ENCODE measurements around the gene FNDC3A.
"Not testable (repeated sequence)": the region's sequence is repeated elsewhere in the genome, so short reads cannot be mapped to it uniquely, and the experiment has no call there.

The FNDC3A gene

DNA sequence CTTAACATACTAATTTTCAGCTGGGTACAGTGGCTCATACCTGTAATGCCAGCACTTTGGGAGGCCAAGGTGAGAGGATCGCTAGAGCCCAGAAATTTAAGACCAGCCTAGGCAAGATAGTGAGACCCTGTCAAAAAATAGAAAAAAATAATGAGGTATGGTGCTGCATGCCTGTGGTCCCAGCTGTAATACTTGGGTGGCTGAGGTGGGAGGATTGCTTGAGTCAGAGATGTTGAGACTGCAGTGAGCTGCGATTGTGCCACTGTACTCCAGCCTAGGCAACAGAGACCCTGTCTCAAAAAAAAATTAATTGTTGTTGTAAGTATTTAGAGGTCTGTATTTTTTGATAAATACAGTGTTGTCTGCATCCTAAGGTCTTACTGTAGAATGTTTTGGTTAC lies 66.8 kb downstream of the FNDC3A start:
- DNase-seq (ENCODE audit: low spot score) = no peak

DNA sequence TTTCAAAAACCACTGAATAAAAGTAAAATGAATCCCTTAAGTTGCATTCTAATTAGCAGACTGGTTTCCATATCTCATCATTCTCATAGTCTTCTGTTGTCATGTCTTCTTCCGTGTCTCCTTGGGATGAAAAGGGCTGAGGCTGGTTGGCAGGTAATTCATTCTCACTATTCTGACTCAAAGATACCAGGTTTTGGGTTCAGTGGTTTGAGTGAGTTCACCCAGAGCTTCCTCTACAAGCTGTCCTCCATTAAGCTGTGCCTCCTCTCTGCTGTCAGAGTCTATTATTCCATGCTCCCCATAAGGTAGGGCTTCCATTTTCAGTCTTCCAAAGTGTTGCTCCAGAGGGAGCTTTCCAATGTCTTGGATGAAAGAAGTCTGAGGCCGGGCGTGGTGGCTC lies 68.3 kb downstream of the FNDC3A start:
- no peak for DNase-seq (ENCODE audit: low spot score)

DNA sequence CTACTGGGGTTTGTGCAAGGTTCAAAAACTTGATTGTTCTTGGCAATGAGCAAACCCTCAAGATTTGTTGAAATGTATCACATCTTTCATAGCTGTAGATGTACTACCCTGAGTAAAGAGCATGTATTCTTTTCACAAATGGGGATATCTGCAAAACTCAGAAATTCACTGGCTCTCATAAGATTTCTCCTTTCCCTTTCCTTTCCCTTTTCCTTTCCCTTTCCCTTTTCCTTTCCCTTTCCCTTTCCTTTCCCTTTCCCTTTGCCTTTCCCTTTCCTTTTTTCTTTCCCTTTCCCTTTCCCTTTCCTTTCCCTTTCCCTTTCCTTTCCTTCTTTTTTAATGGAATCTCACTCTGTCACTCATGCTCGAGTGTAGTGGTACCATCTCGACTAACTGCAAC lies 69.1 kb downstream of the FNDC3A start:
- no peak for DNase-seq (ENCODE audit: low spot score)

DNA sequence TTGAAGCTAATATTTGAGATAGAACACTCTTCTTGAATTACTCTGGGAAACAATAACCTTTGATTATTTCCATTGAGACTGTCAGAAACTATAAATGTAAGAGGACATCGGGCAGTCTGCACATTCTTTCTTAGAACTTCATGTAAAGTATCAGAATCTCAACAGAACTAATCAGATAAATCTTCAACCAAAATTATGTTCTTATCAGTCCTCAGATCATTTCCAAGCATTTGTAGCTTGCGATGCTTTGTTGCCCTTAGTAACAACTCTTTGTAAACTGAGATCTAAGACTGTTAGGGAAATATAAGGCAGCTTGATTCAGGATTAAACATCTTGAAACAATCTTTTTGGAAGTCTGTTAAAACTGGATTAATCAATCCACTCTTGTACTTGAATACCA lies 70.3 kb downstream of the FNDC3A start:
- DNase-seq (ENCODE audit: low spot score) = no peak

DNA sequence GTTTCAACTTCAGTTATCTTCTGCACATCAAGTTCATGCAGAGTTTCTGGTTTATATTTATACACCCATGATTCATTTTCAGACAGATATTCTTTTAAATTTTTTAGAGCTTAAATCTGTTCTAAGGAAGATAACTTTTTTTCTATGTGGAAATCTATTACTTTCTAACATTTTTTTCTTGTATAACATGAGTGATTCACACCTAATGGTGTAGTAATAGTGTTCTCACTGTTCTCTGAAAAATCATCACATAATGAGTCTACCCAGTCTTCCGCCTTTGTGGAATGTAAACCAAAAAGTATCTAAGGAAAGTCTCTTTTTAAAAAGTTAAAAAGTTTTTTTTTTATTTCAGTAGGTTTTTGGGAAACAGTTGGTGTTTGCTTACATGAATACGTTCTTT lies 70.8 kb downstream of the FNDC3A start:
- no peak for DNase-seq (ENCODE audit: low spot score)

DNA sequence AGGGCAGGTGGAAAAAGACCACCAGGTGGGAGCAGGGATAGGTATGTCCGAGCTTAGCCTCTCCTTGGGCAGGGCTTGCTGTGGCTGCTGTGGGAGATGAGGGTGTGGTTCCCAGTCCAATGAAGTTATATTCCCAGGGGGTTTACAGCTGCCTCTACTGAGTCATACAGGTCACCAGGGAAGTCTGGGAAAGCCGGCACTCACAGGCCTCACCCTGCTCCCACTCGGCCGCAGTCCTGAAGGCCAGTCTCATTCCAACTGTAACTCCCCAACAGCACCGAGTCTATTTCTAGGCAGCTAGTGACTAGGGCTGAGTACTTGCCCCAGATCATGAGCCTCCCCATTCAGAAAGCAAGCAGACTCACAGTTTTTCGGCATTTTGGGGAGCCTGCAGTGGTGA lies 77.1 kb downstream of the FNDC3A start:
- no peak for DNase-seq (ENCODE audit: low spot score)

DNA sequence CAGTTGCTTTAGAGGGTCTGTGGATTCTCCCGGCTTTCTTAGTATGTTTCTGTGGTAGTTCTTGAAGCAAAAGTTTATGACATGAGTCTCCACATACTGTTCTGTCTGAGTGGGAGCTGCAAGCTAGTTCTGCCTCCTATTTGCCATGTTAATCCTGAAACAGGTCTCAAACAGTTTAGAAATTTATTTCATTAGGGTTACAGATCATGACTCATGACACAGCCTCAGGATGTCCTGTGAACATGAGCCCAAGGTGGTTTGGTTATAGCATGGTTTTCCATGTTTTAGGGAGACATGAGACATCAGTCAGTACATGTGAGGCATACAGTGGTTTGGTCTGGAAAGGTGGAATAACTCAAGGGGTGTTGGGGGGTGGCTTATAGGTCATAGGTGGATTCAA lies 77.5 kb downstream of the FNDC3A start:
- no peak for DNase-seq (ENCODE audit: low spot score)

DNA sequence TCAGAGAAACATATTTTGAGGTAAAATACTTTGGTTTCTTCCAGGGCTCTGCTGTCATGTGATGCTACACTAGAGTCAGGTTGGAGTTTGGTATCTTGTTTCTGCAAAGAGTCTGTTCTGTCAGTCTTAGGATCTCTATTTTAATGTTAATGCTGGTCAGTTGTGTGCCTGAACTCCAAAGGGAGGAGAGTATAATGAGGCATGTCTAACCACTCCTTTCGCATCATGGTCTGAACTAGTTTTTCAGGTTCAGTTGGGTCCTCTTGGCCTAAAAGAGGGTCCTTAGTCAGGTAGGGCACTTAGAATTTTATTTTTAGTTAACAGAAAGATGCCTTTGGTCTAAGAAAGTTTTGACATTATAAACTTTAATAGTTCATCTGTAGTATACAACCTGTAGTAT lies 78.2 kb downstream of the FNDC3A start:
- no peak for DNase-seq (ENCODE audit: low spot score)

DNA sequence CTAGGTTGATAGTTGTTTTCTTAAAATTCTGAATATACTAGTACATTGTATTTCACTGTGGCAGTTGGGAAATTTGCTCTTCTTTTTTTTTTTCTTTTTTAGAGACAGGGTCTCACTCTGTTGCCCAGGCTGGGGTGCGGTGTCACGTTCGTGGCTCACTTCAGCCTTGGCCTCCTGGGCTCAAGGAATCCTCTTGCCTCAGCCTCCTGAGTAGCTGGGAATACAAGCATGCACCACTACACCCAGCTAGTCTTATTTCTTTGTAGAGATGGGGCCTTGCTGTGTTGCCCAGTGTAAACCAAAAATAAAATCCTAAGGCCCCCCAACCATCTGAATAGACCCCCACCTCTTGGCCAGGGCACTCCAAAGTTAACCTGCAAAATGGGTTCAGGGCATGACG lies 79.3 kb downstream of the FNDC3A start:
- no peak for DNase-seq (ENCODE audit: low spot score)

DNA sequence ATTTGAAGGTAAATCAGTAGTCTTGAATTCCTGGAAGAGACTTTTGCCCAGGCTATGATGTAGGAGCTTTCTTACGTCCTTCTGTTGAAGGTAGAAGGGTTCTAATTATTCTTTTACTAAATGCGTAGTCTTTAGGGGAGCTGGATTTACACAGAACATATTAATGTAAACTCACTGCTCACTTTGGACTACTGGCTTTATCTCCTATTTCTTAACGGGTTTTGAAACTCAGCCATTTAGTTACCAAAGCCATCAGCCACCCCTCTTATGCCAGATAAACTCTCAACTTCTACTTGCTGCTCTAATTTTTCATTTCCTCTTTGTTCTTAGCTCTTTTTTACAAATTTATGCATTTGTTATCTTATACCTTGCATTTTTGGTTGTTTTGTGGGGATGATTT lies 81.5 kb downstream of the FNDC3A start:
- no peak for DNase-seq (ENCODE audit: low spot score)

DNA sequence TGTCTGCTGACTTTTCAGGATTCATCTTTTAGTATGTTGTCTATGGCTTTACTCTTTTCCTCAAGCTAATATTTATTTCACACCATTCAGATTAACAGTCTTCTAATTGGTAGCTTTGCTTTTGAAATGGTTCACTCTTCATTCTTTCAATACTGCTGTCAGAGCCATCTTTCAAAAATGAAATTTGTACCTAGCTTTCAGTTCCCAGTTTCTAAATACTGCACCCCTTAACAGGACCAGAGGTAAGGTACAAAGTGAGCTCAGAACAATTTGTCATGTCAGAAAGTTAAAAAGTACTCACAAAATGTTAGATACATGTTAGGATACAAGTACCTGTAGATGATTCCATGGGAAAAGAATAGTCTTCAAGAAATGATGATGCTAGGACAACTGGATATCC lies 83.0 kb downstream of the FNDC3A start:
- DNase-seq (ENCODE audit: low spot score) = no peak

DNA sequence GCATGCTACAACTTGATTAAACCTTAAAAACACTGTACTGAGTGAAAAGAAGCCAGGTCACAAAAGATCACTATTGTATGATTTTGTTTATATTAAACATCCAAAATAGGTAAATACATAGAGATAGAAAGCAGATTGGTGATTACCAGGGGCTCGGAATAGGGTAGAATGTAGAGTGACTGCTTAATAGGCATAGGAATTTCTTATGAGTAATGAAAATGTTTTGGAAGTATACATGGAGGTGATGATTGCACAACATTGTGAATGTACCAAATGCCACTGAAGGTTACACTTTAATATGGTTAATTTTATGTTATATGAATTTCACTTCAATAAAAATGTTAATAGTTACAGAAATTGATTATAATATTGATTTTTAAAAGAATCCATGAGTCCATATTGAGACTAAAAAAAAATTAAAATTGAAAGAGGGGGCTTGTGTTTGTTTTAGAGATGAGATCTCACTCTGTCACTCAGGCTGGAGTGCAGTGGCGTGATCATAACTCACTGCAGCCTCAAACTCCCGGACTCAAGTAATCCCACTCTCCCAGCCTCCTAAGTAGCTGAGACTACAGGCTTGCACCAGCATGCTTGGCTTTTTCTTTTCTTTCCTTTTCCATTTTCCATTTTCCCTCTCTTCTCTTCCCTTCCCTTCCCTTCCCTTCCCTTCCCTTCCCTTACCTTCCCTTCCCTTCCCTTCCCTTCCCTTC lies 85.1 kb downstream of the FNDC3A start:
- DNase-seq (ENCODE audit: low spot score) = no peak

DNA sequence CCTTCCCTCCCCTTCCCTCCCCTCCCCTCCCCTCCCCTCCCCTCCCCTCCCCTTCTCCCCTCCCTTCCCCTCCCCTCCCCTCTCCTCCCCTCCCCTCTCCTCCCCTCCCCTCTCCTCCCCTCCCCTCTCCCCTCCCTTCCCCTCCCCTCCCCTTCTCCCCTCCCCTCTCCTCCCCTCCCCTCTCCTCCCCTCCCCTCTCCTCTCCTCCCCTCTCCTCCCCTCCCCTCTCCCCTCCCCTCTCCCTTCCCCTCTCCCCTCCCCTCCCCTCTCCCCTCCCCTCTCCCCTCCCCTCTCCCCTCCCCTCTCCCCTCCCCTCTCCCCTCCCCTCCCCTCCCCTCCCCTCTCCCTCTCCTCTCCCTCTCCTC lies 85.7 kb downstream of the FNDC3A start:
- not testable (repeated sequence) for DNase-seq (ENCODE audit: low spot score)

DNA sequence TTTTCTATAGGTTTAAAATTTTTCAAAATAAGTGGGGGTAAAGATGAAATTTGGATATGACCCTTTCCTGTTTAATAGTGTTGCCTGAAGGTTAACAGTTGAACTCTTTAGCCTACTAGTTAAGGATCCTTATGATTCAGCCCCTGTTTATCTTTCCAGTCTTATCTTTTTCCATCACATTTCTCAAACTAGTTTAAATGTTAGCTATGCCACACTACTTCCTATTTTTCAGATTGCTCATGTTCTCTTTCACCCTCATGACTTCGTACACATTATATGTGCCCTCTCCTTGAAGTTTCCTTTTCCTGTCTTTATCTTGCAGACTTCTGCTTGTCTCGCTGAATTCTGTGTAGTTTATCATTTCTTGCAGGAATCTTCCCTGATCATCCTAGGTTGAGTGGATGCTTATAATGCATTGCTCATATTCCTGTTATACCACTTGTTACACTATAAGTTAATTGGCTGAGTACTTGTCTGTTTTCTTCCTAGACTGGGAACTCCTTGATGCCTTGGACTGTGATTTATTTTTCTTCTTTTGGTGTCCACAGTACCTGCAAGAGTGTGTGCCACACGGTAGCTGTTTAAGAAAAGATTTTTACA lies 86.7 kb downstream of the FNDC3A start:
- peak; percentile 24 for DNase-seq (ENCODE audit: low spot score)

DNA sequence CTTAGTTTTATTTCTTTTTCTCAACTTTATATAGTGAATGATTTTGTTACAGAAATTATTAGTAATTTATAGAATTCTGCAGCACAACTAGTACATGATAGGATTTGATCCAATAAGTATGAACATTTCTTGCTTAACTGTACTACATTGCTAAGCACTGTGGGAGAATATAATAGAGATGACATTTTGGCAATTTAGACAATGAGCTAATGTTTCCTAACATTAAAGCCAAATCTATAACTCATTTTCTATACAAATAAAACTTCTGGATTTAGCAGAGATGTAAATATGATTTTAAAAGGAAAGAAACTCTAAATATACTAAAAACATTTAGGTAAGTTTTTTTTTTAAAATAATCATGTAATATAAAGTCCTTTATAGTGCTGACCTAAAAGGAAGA lies 87.3 kb downstream of the FNDC3A start:
- DNase-seq (ENCODE audit: low spot score) = no peak

DNA sequence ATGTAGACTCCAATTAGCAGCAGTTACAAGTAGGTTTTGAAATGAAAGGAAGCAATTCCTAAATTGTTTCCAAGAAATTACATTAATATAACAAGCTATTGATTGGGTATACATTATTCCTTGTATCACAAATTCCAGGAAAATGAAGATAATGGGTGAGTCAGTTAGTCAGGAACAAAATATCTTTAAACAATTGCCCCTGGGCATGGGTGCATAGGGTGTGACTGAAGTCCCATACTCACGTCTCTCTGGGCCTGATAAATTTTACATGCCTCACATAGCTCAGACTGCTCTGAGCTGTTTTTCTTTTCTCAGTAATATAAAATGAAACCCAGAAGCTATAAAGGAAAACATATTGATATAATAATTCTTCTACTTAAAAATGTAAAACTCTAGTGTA lies 87.8 kb downstream of the FNDC3A start:
- peak; percentile 31 for DNase-seq (ENCODE audit: low spot score)

DNA sequence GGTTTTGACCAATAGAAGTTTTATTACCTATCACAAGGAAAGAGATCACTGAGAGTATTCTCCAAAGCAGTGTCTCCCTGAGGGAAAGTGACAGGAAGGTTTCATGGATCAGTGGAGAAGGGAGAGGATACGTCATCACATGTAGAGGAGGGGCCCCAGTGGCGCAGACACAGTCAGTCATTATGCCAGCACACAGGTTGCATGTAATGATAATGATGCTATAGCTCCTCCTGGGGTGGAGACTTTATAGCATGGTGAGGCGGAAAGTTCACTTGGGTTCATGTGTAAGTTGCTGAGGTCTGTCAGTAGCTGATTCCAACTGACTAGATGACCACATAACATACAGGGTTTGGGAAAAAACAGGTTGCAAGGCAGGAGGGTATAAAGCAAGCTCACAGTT lies 88.8 kb downstream of the FNDC3A start:
- DNase-seq (ENCODE audit: low spot score) = peak; percentile 73

DNA sequence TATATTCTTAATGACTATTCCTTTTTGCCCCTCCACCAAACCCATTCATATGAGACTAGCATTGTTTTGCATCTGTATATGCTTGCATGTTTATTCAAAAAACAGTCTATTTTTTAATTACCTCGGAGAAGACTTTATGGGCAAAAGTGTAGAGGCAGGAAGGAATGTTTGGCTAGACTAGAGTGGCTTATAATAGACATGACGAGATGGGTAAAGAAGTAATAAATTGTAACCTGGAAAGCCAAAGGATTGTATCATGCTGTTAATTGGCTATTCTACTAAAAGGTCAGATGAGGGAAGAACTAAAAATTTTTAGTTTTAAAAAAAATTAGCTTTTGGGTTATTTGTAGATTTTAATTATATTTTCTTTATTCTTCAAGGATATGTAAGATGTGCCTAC lies 91.1 kb downstream of the FNDC3A start:
- DNase-seq (ENCODE audit: low spot score) = no peak

DNA sequence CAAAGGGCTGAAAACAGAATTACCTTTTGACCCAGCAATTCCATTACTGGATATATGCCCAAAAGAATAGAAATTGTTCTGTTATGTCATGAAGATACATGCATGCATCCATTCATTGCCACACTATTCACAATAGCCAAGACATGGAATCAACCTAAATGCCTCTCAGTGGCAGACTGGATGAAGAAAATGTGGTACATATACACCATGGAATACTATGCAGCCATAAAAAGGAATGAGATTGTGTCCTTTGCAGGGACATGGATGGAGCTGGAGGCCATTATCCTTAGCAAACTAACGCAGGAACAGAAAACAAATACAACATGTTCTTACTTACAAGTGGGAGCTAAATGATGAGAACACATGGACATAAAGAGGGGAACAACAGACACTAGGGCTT lies 92.8 kb downstream of the FNDC3A start:
- not testable (repeated sequence) for DNase-seq (ENCODE audit: low spot score)

DNA sequence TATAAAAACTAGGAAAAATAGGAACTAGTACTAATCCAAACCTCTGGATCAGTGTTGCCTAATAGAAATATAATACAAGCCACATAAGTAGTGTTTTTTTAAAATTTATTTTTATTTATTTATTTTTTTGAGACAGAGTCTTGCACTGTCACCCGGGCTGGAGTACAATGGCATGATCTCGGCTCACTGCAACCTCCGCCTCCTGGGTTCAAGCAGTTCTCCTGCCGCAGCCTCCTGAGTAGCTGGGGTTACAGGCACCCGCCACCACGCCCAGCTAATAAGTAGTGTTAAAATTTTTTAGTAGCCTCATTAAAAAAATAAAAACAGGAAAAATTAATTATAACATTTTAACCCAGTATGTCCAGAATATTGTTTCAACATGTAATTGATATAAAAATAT lies 94.3 kb downstream of the FNDC3A start:
- not testable (repeated sequence) for DNase-seq (ENCODE audit: low spot score)

DNA sequence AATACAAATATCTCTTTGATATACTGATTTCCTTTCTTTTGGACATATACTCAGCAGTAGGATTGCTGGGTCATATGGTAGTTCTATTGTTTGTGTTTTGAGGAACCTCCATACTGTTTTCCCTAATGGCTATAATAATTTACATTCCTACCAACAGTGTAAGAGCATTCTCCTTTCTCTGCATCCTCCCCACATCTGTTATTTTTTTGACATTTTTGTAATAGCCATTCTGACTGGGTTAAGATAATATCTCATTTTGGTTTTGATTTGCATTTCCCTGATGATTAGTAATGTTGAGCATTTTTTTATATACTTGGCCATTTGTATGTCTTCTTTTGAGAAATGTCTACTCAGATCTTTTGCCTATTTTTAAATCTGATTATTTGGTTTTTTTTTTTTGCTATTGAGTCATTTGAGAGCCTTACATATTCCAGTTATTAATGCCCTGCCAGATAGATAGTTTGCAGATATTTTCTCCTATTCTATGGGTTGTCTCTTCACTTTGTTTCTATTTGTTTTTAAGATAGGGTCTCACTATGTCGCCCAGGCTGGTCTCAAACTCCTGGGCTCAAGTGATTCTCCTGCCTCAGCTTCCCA lies 95.7 kb downstream of the FNDC3A start:
- DNase-seq (ENCODE audit: low spot score) = no peak

DNA sequence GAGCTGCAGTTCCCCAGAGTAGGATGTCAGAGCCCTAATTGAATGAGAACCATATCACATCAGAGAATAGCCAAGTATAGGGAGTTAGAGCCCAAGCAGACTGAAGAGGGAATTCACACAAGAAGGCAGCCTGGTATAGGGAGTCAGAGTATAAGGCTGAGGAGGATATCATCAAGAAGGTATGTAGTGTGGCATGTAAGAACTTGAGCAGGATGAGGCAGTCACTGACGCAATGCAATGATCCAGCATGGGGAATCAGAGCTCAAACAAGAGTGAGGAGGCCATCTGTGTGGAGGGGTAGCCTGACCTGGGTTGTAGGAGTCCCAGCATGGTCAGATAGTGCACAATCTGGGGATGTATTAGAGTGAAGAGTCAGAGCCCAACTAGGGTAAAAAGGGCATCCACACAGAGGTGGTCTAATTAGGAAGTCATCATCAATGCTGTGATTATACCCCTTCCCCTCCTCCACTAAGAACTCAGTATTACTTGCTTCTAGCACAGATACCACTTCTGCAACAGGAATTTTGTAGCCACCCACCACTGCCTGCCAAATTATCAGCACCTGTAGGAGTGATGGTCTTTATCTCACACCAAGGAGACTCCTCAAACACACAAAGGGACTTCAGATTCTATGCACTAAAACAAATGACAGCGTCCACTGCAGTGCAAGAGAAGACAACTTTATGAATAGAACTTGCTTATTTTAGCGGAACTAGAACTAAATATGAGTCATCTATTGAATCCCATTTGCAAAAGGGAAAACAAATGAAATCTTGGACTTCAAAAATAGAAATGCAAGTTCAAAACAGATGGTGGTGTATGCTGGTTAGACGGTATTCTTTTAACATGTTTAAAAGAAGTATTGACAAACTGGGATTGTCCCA lies 107.2 kb downstream of the FNDC3A start:
- DNase-seq (ENCODE audit: low spot score) = no peak

DNA sequence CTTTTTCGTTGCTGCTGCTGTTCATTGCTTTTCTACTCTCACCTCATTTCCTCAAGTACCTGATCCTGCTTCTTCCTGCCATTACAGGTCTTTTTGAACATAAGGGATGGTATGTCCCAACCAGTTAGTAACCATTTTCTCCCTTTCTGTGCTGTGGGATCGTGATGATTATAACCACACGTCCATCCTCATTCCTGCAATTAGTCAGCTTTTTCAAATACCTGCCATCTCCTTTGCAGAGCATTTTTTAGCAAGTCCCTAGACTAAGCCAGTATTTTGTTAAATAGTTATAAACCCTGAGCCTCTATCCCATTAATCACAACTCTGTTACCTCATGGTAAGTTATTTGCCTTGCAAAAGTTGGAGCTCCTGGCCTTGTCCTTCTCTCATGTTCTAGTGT lies 109.2 kb downstream of the FNDC3A start:
- DNase-seq (ENCODE audit: low spot score) = no peak

Data from hematopoietic multipotent progenitor cell treated with erythropoietin and hydrocortisone succinate and interleukin-3 and kit ligand, for 15 days (in vitro differentiated cells).